HEK293 (cell line): ENCODE results near the gene APBA1.

Experiments
- CTCF ChIA-PET: fragments of 350-600 bp; formaldehyde crosslinking; extraction: SDS; loops from one replicate; lab custom pipeline; 2021; ENCODE audit warnings: antibody characterized with exemption; lab: Yijun Ruan, JAX
- POLR2A ChIA-PET: fragments of 300-600 bp; formaldehyde crosslinking; extraction: SDS; loops from one replicate; lab custom pipeline; 2020; ENCODE audit warnings: antibody characterized with exemption, inconsistent platforms; lab: Yijun Ruan, JAX
- H3K27ac ChIP-seq: fragments of 200-500 bp; sonication (Bioruptor generic); 2 replicates; pipeline ENCODE4 v1.5.1; 2014; ENCODE audit warnings: low read depth, low read length, control low read depth, inconsistent platforms; ENCODE audit errors: extremely low read depth
- H3K36me3 ChIP-seq, 2 experiments: fragments of 200-500 bp in 1 of 2; sonication (Bioruptor generic) in 1 of 2; 1 replicate in 1 of 2; 2 replicates in 1 of 2; pipeline ENCODE4 v1.5.1; 2014 to 2017; ENCODE audit warnings: inconsistent platforms in 2 of 2, low read length in 2 of 2; ENCODE audit not compliant: control insufficient read depth in 2 of 2, insufficient read depth in 1 of 2
- H3K4me1 ChIP-seq: fragments of 200-500 bp; sonication (Bioruptor generic); 2 replicates; pipeline ENCODE4 v1.5.1; 2014; ENCODE audit warnings: mild to moderate bottlenecking, low read length, inconsistent platforms; ENCODE audit not compliant: control insufficient read depth, insufficient read depth
- H3K4me3 ChIP-seq: 2 replicates; pipeline ENCODE4 v1.5.1; 2011; ENCODE audit warnings: low read depth, mild to moderate bottlenecking, control low read depth, low read length, moderate library complexity
- H3K9me3 ChIP-seq: fragments of 200-500 bp; sonication (Bioruptor generic); 2 replicates; pipeline ENCODE4 v1.5.1; 2014; ENCODE audit warnings: low read depth, low read length, inconsistent platforms; ENCODE audit not compliant: control insufficient read depth, insufficient read depth
- GLI2 ChIP-seq: fragments of 450-650 bp; formaldehyde crosslinking; IDR thresholded peaks from 2 replicates; pipeline ENCODE4; 2017; ENCODE audit warnings: missing biosample characterization, missing genetic modification characterization, low read depth, borderline replicate concordance
- GLIS2 ChIP-seq: fragments of 450-650 bp; formaldehyde crosslinking; IDR thresholded peaks from 2 replicates; pipeline ENCODE4 v1.5.1; 2016; ENCODE audit warnings: missing biosample characterization, missing genetic modification characterization
- KLF10 ChIP-seq: fragments of 450-650 bp; IDR thresholded peaks from 2 replicates; pipeline ENCODE4 v1.5.1; 2018; ENCODE audit warnings: missing biosample characterization, mild to moderate bottlenecking, missing genetic modification characterization
- OSR2 ChIP-seq: fragments of 450-650 bp; formaldehyde crosslinking; IDR thresholded peaks from 2 replicates; pipeline ENCODE4 v1.5.1; 2016; ENCODE audit warnings: missing biosample characterization, missing genetic modification characterization
- SETDB1 ChIP-seq: IDR thresholded peaks from one replicate; pipeline ENCODE4 v1.6.1; 2017; ENCODE audit warnings: mild to moderate bottlenecking, low read length, moderate library complexity, mixed read lengths; ENCODE audit not compliant: insufficient read length
- TCF7L2 ChIP-seq: IDR thresholded peaks from 2 replicates; pipeline ENCODE4 v1.6.1; 2011; ENCODE audit warnings: low read depth, mild to moderate bottlenecking, inconsistent platforms, low read length, moderate library complexity, borderline replicate concordance
- TRIM28 ChIP-seq: IDR thresholded peaks from 2 replicates; pipeline ENCODE4 v1.6.1; 2011; ENCODE audit warnings: low read length, control low read depth, borderline replicate concordance
- ZBTB1 ChIP-seq: fragments of 450-650 bp; formaldehyde crosslinking; IDR thresholded peaks from 2 replicates; pipeline ENCODE4 v1.5.1; 2016; ENCODE audit warnings: missing biosample characterization, missing genetic modification characterization
- ZBTB7A ChIP-seq: fragments of 450-650 bp; formaldehyde crosslinking; IDR thresholded peaks from 2 replicates; pipeline ENCODE4 v1.5.1; 2016; ENCODE audit warnings: low read depth, missing biosample characterization, missing genetic modification characterization
- ZFP3 ChIP-seq: fragments of 450-650 bp; formaldehyde crosslinking; IDR thresholded peaks from 2 replicates; pipeline ENCODE4 v1.5.1; 2016; ENCODE audit warnings: low read depth, missing biosample characterization, missing genetic modification characterization
- ZNF157 ChIP-seq: fragments of 450-650 bp; formaldehyde crosslinking; IDR thresholded peaks from 2 replicates; pipeline ENCODE4 v1.5.1; 2016; ENCODE audit warnings: missing biosample characterization, missing genetic modification characterization
- ZNF2 ChIP-seq: fragments of 450-650 bp; formaldehyde crosslinking; IDR thresholded peaks from 2 replicates; pipeline ENCODE4 v1.5.1; 2016; ENCODE audit warnings: missing biosample characterization, missing genetic modification characterization
- ZNF202 ChIP-seq: fragments of 450-650 bp; formaldehyde crosslinking; IDR thresholded peaks from 2 replicates; pipeline ENCODE4 v1.5.1; 2016; ENCODE audit warnings: missing biosample characterization, missing genetic modification characterization, borderline replicate concordance
- ZNF223 ChIP-seq: fragments of 450-650 bp; formaldehyde crosslinking; IDR thresholded peaks from 2 replicates; pipeline ENCODE4 v1.5.1; 2016; ENCODE audit warnings: missing biosample characterization, missing genetic modification characterization
- ZNF248 ChIP-seq: fragments of 450-650 bp; formaldehyde crosslinking; IDR thresholded peaks from 2 replicates; pipeline ENCODE4 v1.5.1; 2017; ENCODE audit warnings: missing biosample characterization, missing genetic modification characterization
- ZNF311 ChIP-seq: fragments of 450-650 bp; formaldehyde crosslinking; IDR thresholded peaks from 2 replicates; pipeline ENCODE4 v1.5.1; 2017; ENCODE audit warnings: missing biosample characterization, missing genetic modification characterization, borderline replicate concordance
- ZNF394 ChIP-seq: fragments of 450-650 bp; formaldehyde crosslinking; IDR thresholded peaks from 2 replicates; pipeline ENCODE4 v1.5.1; 2016; ENCODE audit warnings: missing biosample characterization, missing genetic modification characterization, mild to moderate bottlenecking, moderate library complexity, borderline replicate concordance
- ZNF416 ChIP-seq: fragments of 450-650 bp; formaldehyde crosslinking; IDR thresholded peaks from 2 replicates; pipeline ENCODE4 v1.5.1; 2016; ENCODE audit warnings: missing biosample characterization, missing genetic modification characterization
- ZNF48 ChIP-seq: fragments of 450-650 bp; formaldehyde crosslinking; IDR thresholded peaks from 2 replicates; pipeline ENCODE4 v1.5.1; 2016; ENCODE audit warnings: missing biosample characterization, missing genetic modification characterization
- ZNF514 ChIP-seq: fragments of 450-650 bp; formaldehyde crosslinking; IDR thresholded peaks from 2 replicates; pipeline ENCODE4 v1.5.1; 2016; ENCODE audit warnings: missing biosample characterization, missing genetic modification characterization
- ZNF549 ChIP-seq: fragments of 450-650 bp; IDR thresholded peaks from 2 replicates; pipeline ENCODE4 v1.5.1; 2018; ENCODE audit warnings: missing biosample characterization, missing genetic modification characterization, mild to moderate bottlenecking, inconsistent platforms, moderate library complexity
- ZNF670 ChIP-seq: fragments of 450-650 bp; formaldehyde crosslinking; IDR thresholded peaks from 2 replicates; pipeline ENCODE4 v1.5.1; 2016; ENCODE audit warnings: missing biosample characterization, missing genetic modification characterization, low read depth
- ZNF791 ChIP-seq: fragments of 450-650 bp; formaldehyde crosslinking; IDR thresholded peaks from 2 replicates; pipeline ENCODE4 v1.5.1; 2016; ENCODE audit warnings: missing biosample characterization, missing genetic modification characterization
- ZNF843 ChIP-seq: fragments of 450-650 bp; formaldehyde crosslinking; IDR thresholded peaks from 2 replicates; pipeline ENCODE4 v1.5.1; 2016; ENCODE audit warnings: missing biosample characterization, missing genetic modification characterization
- TF ChIP-seq, protein P1 (sequence below): fragments of 450-650 bp; formaldehyde crosslinking; IDR thresholded peaks from 2 replicates; pipeline ENCODE4 v1.5.1; 2016; ENCODE audit warnings: missing biosample characterization, missing genetic modification characterization
- TF ChIP-seq, protein P2 (sequence below): fragments of 450-650 bp; formaldehyde crosslinking; IDR thresholded peaks from 2 replicates; pipeline ENCODE4 v1.5.1; 2016; ENCODE audit warnings: missing biosample characterization, missing genetic modification characterization
- TF ChIP-seq, protein P3 (sequence below): fragments of 450-650 bp; formaldehyde crosslinking; IDR thresholded peaks from 2 replicates; pipeline ENCODE4 v1.5.1; 2016; ENCODE audit warnings: missing biosample characterization, missing genetic modification characterization
- TF ChIP-seq, protein P4 (sequence below): fragments of 450-650 bp; formaldehyde crosslinking; IDR thresholded peaks from 2 replicates; pipeline ENCODE4 v1.5.1; 2016; ENCODE audit warnings: missing biosample characterization, missing genetic modification characterization
- TF ChIP-seq, protein P5 (sequence below): fragments of 450-650 bp; formaldehyde crosslinking; IDR thresholded peaks from 2 replicates; pipeline ENCODE4 v1.5.1; 2016; ENCODE audit warnings: missing biosample characterization, missing genetic modification characterization

The APBA1 gene

DNA sequence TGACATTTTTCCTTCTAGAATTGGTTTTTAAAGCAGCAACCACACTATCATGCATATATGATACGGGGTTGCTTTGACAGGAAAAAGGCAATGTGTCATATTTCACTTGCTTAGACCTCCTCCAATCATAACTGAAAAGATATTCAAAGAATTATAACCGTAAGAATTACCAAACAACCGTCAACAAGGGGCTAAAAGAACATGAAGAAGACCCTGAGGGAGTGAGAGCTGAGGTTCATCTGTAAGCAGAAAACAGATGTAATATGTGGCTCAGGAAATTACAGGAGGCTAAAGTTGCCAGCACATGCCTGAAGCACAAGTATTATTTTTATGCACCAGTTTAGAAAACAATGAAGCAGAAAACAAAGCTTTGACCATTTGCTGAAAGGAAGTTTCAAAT is 78.9 kb downstream of the APBA1 start:
- Histone ChIP-seq H3K4me1 (no peaks in the 10 kb centered on the region), H3K36me3 (no peaks in the 10 kb centered on the region), H3K4me3 (no peak overlapping the region), H3K9me3 (no peaks in the 10 kb centered on the region), H3K27ac (no peak overlapping the region)
- POLR2A ChIA-PET, result no interaction called here
- TF ChIP-seq ZNF791 (no peak), ZNF416 (tag by site-specific recombination) (no peak), ZNF2 (tag by site-specific recombination) (no peak), OSR2 (tag by site-specific recombination) (no peak), ZFP3 (tag by site-specific recombination) (no peak), TRIM28 (no peak), ZNF223 (no peak), SETDB1 (no peak), ZNF202 (tag by site-specific recombination) (no peak), ZNF394 (tag by site-specific recombination) (no peak), ZNF670 (tag by site-specific recombination) (no peak), GLI2 (no peak), GLIS2 (tag by site-specific recombination) (no peak), TCF7L2 (no peak), ZNF48 (no peak)
- TF ChIP-seq, protein P1, sequence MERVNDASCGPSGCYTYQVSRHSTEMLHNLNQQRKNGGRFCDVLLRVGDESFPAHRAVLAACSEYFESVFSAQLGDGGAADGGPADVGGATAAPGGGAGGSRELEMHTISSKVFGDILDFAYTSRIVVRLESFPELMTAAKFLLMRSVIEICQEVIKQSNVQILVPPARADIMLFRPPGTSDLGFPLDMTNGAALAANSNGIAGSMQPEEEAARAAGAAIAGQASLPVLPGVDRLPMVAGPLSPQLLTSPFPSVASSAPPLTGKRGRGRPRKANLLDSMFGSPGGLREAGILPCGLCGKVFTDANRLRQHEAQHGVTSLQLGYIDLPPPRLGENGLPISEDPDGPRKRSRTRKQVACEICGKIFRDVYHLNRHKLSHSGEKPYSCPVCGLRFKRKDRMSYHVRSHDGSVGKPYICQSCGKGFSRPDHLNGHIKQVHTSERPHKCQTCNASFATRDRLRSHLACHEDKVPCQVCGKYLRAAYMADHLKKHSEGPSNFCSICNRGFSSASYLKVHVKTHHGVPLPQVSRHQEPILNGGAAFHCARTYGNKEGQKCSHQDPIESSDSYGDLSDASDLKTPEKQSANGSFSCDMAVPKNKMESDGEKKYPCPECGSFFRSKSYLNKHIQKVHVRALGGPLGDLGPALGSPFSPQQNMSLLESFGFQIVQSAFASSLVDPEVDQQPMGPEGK (tag by site-specific recombination), result no peak
- TF ChIP-seq, protein P2, sequence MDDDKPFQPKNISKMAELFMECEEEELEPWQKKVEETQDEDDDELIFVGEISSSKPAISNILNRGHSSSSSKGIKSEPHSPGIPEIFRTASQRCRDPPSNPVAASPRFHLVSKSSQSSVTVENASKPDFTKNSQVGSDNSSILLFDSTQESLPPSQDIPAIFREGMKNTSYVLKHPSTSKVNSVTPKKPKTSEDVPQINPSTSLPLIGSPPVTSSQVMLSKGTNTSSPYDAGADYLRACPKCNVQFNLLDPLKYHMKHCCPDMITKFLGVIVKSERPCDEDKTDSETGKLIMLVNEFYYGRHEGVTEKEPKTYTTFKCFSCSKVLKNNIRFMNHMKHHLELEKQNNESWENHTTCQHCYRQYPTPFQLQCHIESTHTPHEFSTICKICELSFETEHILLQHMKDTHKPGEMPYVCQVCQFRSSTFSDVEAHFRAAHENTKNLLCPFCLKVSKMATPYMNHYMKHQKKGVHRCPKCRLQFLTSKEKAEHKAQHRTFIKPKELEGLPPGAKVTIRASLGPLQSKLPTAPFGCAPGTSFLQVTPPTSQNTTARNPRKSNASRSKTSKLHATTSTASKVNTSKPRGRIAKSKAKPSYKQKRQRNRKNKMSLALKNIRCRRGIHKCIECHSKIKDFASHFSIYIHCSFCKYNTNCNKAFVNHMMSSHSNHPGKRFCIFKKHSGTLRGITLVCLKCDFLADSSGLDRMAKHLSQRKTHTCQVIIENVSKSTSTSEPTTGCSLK (tag by site-specific recombination), result no peak
- TF ChIP-seq, protein P3, sequence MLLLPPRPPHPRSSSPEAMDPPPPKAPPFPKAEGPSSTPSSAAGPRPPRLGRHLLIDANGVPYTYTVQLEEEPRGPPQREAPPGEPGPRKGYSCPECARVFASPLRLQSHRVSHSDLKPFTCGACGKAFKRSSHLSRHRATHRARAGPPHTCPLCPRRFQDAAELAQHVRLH (tag by site-specific recombination), result no peak
- CTCF ChIA-PET, result no interaction called here

DNA sequence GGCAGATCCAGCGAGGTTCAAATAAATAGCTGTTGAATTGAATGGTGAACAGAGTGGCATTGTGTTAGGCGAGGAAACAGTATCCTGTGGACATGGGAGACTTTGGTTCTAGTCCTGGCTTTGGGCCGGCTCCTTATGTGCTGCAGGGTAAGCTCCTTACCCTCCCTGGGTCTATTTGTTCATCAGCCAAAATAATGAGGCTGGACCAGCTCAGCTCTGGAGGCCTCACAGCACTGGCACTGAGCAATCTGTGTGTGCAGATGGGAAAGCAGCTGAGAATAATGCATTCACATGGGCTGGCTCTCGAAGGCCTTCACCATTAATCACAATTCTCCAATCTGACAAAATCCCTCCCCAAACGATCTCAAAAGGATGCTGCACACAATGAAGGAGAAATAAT is 81.9 kb downstream of the APBA1 start:
- ChIA-PET CTCF (interaction anchor here (1.2 kb wide), 1 partner anchor 18 kb away, joined by 4 read pairs; no protein-coding TSS in a partner anchor), POLR2A (no interaction called here)
- Histone ChIP-seq H3K9me3 (no peaks in the 10 kb centered on the region), H3K4me1 (no peaks in the 10 kb centered on the region), H3K36me3 (no peaks in the 10 kb centered on the region), H3K27ac (no peak overlapping the region), H3K4me3 (no peak overlapping the region)
- TF ChIP-seq, protein P4, sequence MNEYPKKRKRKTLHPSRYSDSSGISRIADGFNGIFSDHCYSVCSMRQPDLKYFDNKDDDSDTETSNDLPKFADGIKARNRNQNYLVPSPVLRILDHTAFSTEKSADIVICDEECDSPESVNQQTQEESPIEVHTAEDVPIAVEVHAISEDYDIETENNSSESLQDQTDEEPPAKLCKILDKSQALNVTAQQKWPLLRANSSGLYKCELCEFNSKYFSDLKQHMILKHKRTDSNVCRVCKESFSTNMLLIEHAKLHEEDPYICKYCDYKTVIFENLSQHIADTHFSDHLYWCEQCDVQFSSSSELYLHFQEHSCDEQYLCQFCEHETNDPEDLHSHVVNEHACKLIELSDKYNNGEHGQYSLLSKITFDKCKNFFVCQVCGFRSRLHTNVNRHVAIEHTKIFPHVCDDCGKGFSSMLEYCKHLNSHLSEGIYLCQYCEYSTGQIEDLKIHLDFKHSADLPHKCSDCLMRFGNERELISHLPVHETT, result no peak
- no peak for TF ChIP-seq ZNF549
- TF ChIP-seq ZNF2 (tag by site-specific recombination), result no peak
- TF ChIP-seq ZNF311 (tag by site-specific recombination), result no peak
- no peak for TF ChIP-seq ZNF843 (tag by site-specific recombination)
- TF ChIP-seq ZBTB7A (tag by site-specific recombination), result no peak
- no peak for TF ChIP-seq ZNF514 (tag by site-specific recombination)
- TF ChIP-seq ZNF157, result no peak
- no peak for TF ChIP-seq KLF10 (tag by site-specific recombination)
- TF ChIP-seq, protein P5, sequence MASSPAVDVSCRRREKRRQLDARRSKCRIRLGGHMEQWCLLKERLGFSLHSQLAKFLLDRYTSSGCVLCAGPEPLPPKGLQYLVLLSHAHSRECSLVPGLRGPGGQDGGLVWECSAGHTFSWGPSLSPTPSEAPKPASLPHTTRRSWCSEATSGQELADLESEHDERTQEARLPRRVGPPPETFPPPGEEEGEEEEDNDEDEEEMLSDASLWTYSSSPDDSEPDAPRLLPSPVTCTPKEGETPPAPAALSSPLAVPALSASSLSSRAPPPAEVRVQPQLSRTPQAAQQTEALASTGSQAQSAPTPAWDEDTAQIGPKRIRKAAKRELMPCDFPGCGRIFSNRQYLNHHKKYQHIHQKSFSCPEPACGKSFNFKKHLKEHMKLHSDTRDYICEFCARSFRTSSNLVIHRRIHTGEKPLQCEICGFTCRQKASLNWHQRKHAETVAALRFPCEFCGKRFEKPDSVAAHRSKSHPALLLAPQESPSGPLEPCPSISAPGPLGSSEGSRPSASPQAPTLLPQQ (tag by site-specific recombination), result no peak
- TF ChIP-seq ZNF248 (tag by site-specific recombination), result no peak
- TF ChIP-seq, protein P1 (tag by site-specific recombination), result no peak
- TF ChIP-seq ZBTB1, result no peak
